ENCODE results near the gene AFP. TPM values are rescaled to one million over a fixed set of nuclear protein-coding genes. Genes with fewer than 3 reads are reported as not detected.

AFP gene
- total and polyA plus RNA-seq, 2 of the 13 experiments (the other 11 are each of a cell fraction or from before 2014, with no cell fraction given), result 9,434 to 13,105 TPM

GRCh38 chr4:73432169-73433000 is 3.6 kb upstream of the AFP start (continued):
- peak; percentile 63; the same call in 1 of the 2 replicates for TF ChIP-seq ZNF710 (CRISPR knock-in tag; IDR thresholded peaks at IDR 0.05; ENCODE audit: borderline replicate concordance)
- no peak for TF ChIP-seq XRCC5 (optimal IDR thresholded peaks at IDR 0.05; ENCODE audit: low read length)
- no peak for TF ChIP-seq ZNF260 (CRISPR knock-in tag; IDR thresholded peaks at IDR 0.05; ENCODE audit: borderline replicate concordance, low read depth)
- peak; percentile 60 for TF ChIP-seq ZNF792 (CRISPR knock-in tag; IDR thresholded peaks at IDR 0.05)
- TF ChIP-seq ETV6 (CRISPR knock-in tag; conservative IDR thresholded peaks at IDR 0.05), result no peak
- no peak for TF ChIP-seq NFE2 (CRISPR knock-in tag; IDR thresholded peaks at IDR 0.05)
- TF ChIP-seq ZNF10 (CRISPR knock-in tag; IDR thresholded peaks at IDR 0.05; ENCODE audit: borderline replicate concordance, low read depth), result no peak
- no peak for TF ChIP-seq DMTF1 (CRISPR knock-in tag; IDR thresholded peaks at IDR 0.05)
- TF ChIP-seq ZNF33B (CRISPR knock-in tag; IDR thresholded peaks at IDR 0.05), result no peak
- TF ChIP-seq SRSF9 (IDR thresholded peaks at IDR 0.05; ENCODE audit: borderline replicate concordance, insufficient read depth, low read depth, low read length, poor library complexity, severe bottlenecking), result no peak
- no peak for TF ChIP-seq ARID2 (CRISPR knock-in tag; IDR thresholded peaks at IDR 0.05; ENCODE audit: borderline replicate concordance)
- TF ChIP-seq GPBP1L1 (CRISPR knock-in tag; IDR thresholded peaks at IDR 0.05), result no peak
- no peak for TF ChIP-seq ZBTB14 (CRISPR knock-in tag; IDR thresholded peaks at IDR 0.05)
- TF ChIP-seq NR2F2 (IDR thresholded peaks at IDR 0.05; ENCODE audit: borderline replicate concordance, low read depth), result peak; percentile 74
- no peak for TF ChIP-seq SNAPC2 (CRISPR knock-in tag; IDR thresholded peaks at IDR 0.05)
- TF ChIP-seq ZNF549 (CRISPR knock-in tag; IDR thresholded peaks at IDR 0.05), result no peak
- no peak for TF ChIP-seq ZNF430 (CRISPR knock-in tag; IDR thresholded peaks at IDR 0.05)
- TF ChIP-seq HOXA5 (CRISPR knock-in tag; IDR thresholded peaks at IDR 0.05), result peak; percentile 65; the same call in 1 of the 2 replicates
- no peak for TF ChIP-seq NAIF1 (CRISPR knock-in tag; IDR thresholded peaks at IDR 0.05; ENCODE audit: borderline replicate concordance)
- TF ChIP-seq ZNF839 (CRISPR knock-in tag; IDR thresholded peaks at IDR 0.05; ENCODE audit: borderline replicate concordance), result no peak
- TF ChIP-seq HNF4G (IDR thresholded peaks at IDR 0.05; ENCODE audit: borderline replicate concordance, low read depth, low read length), result peak; percentile 100
- TF ChIP-seq HNF4G (CRISPR knock-in tag; IDR thresholded peaks at IDR 0.05; ENCODE audit: borderline replicate concordance, low read depth), result peak; percentile 68; the same call in 1 of the 2 replicates
- no peak for TF ChIP-seq ZNF576 (CRISPR knock-in tag; IDR thresholded peaks at IDR 0.05)
